Bronchial epithelial cell (primary cell): Measurements from ENCODE around the gene TRPM1. TPM values are rescaled to one million over a fixed set of nuclear protein-coding genes. Genes with fewer than 3 reads are reported as not detected.

Experiments used
- DNase-seq: peaks from one replicate; pipeline ENCODE4 v3.0.0-alpha.2; 2010; ENCODE audit warnings: low read depth
- FAIRE-seq: peaks from 2 replicates; lab custom pipeline; 2011; peaks lifted over from hg19 to GRCh38; lab: Jason Lieb, UNC
- H3K27me3 ChIP-seq: 2 replicates; pipeline ENCODE4 v1.5.1; 2011; ENCODE audit warnings: low read length; ENCODE audit not compliant: control insufficient read depth, insufficient read depth
- H3K36me3 ChIP-seq: 2 replicates; pipeline ENCODE4 v1.5.1; 2011; ENCODE audit warnings: low read length; ENCODE audit not compliant: control insufficient read depth, insufficient read depth
- H3K4me3 ChIP-seq: 2 replicates; pipeline ENCODE4 v1.5.1; 2011; ENCODE audit warnings: mild to moderate bottlenecking, low read depth, low read length, control low read depth
- CTCF ChIP-seq: IDR thresholded peaks from 2 replicates; pipeline ENCODE4 v1.5.1; 2011; ENCODE audit warnings: mild to moderate bottlenecking, moderate library complexity, low read length, control low read depth, inconsistent platforms; ENCODE audit not compliant: insufficient read depth, severe bottlenecking
- total RNA-seq: library from RNA; depleted of rRNA; stranded (reverse); fragments of >200 nt; gene quantifications from 2 replicates; pipeline ENCODE4 v1.2.1, GENCODE V29; 2014

TRPM1 gene
- under 0.01 and 0.13 TPM in 2 replicates for total RNA-seq

DNA sequence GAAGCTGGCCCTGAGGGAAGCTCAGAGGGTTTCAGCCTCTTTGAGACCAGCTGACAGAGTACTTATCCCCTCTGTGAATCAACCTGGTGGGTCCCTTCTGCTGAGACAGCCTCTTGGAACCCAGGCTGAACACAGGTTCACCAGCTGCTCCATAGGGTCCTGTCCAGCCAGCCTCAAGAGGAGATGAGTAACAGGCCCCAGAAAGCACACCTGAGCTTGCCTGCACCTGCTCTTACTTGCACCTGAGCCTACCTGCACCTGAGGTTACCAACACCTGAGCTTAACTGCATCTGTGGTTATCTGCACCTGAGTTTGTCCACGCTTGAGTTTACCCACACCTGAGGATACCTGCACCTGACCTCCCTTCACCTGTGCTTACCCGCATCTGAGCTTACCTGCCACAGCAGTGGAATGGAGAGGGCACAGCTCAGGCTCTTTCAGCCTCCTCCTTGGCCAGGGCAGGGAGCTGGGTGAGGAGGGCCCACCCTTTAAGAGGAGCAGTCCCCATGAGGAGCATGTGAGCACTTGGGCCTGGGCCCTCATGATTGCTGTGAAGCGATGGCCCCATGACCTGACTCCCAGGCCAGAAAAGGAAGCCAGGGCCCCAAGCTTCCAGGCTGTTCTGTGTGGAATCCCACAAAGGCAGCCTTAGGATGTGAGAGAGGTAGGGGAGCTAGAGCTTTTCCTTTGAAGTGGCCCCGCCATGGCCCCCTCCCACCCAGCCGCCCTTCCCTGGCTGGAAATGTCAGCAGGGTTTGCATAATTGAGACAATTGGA is at the start of gene TRPM1:
Gene TRPM1 (minus strand): TSS at position 464 of the 777 bp plus-strand sequence. CDS start 20,370 bp downstream, outside the sequence.
- TF ChIP-seq CTCF: no peak
- peaks cover 4% of the 10 kb centered on the region for H3K27me3 ChIP-seq
- DNase-seq: peak; percentile 8
- no peaks in the 10 kb centered on the region for H3K36me3 ChIP-seq
- H3K4me3 ChIP-seq: no peak within 1 kb of the TSS
- FAIRE-seq: peak; percentile 92

- FAIRE-seq (peak; percentile 96), DNase-seq (peak; percentile 92)
- H3K27me3 ChIP-seq: no peaks in the 10 kb centered on the region
- no peak overlapping the region for H3K4me3 ChIP-seq
- no peaks in the 10 kb centered on the region for H3K36me3 ChIP-seq
- no peak for TF ChIP-seq CTCF
Measured at GRCh38 chr15:31150732-31151231, 49.3 kb upstream of the TRPM1 start.

GRCh38 chr15:31149987-31150386 is 48.5 kb upstream of the TRPM1 start:
- FAIRE-seq (no peak), DNase-seq (no peak)
- no peaks in the 10 kb centered on the region for H3K36me3 ChIP-seq
- no peak for TF ChIP-seq CTCF
- H3K27me3 ChIP-seq: no peaks in the 10 kb centered on the region
- H3K4me3 ChIP-seq: no peak overlapping the region

DNA sequence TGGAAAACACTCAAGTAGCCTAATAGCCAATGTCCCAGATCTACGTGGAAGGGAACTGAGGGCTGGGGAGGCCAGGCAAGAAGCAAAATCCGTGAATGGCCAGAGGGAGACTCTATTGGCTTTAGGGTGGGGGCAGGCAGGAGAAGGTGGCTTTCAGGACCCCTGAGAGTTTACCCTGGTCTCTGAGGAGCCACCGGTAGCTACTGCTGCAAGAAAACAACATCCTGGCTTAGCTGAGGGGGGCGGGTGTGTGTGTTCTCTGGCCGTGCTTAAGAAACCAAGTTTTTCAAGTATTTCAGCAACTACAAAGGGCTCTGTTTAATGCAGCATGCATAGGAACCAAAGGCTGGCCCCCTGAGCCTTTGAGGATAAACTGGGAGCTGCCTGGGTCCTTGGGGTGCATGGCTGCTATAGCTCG is 47.6 kb upstream of the TRPM1 start:
- no peak for DNase-seq
- FAIRE-seq: no peak
- H3K27me3 ChIP-seq: no peaks in the 10 kb centered on the region
- H3K4me3 ChIP-seq: no peak overlapping the region
- no peaks in the 10 kb centered on the region for H3K36me3 ChIP-seq
- no peak for TF ChIP-seq CTCF

GRCh38 chr15:31148297-31149087 is 47.0 kb upstream of the TRPM1 start:
- no peak for TF ChIP-seq CTCF
- Histone ChIP-seq H3K27me3 (no peaks in the 10 kb centered on the region), H3K4me3 (no peak overlapping the region), H3K36me3 (no peaks in the 10 kb centered on the region)
- FAIRE-seq (no peak), DNase-seq (no peak)
